Mononuclear cell (primary cell): ENCODE measurements around the gene GPR135. TPM values are rescaled to one million over a fixed set of nuclear protein-coding genes. Genes with fewer than 3 reads are reported as not detected.
"Not testable (repeated sequence)": the region's sequence is repeated elsewhere in the genome, so short reads cannot be mapped to it uniquely, and the experiment has no call there.

ENCODE experiments used
- H3K27me3 ChIP-seq: 2 replicates; pipeline ENCODE4 v1.6.0; 2011; ENCODE audit warnings: low read length, control low read depth; ENCODE audit not compliant: insufficient read depth
- H3K4me1 ChIP-seq: 2 replicates; pipeline ENCODE4 v1.5.1; 2011; ENCODE audit warnings: mild to moderate bottlenecking, low read length, control low read depth; ENCODE audit not compliant: insufficient read depth
- H3K4me3 ChIP-seq: 2 replicates; pipeline ENCODE4 v1.5.1; 2011; ENCODE audit warnings: mild to moderate bottlenecking, low read length, moderate library complexity
- H3K9me3 ChIP-seq: 2 replicates; pipeline ENCODE4 v1.5.1; 2011; ENCODE audit warnings: low read depth, mild to moderate bottlenecking, control low read depth, low read length
- total RNA-seq: library from RNA; depleted of rRNA; stranded (reverse); fragments of >200 nt; gene quantifications from one replicate; pipeline ENCODE4 v1.2.3, GENCODE V29; 2012

Gene GPR135
- total RNA-seq, 1 donor: 0.63 TPM

- Histone ChIP-seq H3K9me3 (no peaks in the 10 kb centered on the region), H3K4me1 (no peaks in the 10 kb centered on the region), H3K27me3 (no peaks in the 10 kb centered on the region)
Measured at GRCh38 chr14:59451849-59452248, 13.3 kb downstream of the GPR135 start.

GRCh38 chr14:59450716-59451115, 14.5 kb downstream of the GPR135 start:
- Histone ChIP-seq H3K27me3 (no peaks in the 10 kb centered on the region), H3K4me3 (no peak overlapping the region), H3K9me3 (no peaks in the 10 kb centered on the region), H3K4me1 (no peaks in the 10 kb centered on the region)

More at GRCh38 chr14:59451849-59452248, 13.3 kb downstream of the GPR135 start:
- H3K4me3 ChIP-seq: no peak overlapping the region

GRCh38 chr14:59448673-59449072, 16.5 kb downstream of the GPR135 start:
- not testable (repeated sequence) for H3K27me3 ChIP-seq, H3K4me1 ChIP-seq, H3K4me3 ChIP-seq

GRCh38 chr14:59439256-59439965, 25.8 kb downstream of the GPR135 start:
- Histone ChIP-seq H3K4me1 (peaks cover 4% of the 10 kb centered on the region), H3K27me3 (no peaks in the 10 kb centered on the region), H3K9me3 (no peaks in the 10 kb centered on the region), H3K4me3 (no peak overlapping the region)

More at GRCh38 chr14:59448673-59449072, 16.5 kb downstream of the GPR135 start:
- H3K9me3 ChIP-seq: not testable (repeated sequence)

GRCh38 chr14:59438195-59438647, 27.0 kb downstream of the GPR135 start:
- H3K27me3 ChIP-seq: no peaks in the 10 kb centered on the region
- H3K9me3 ChIP-seq: no peaks in the 10 kb centered on the region
- peaks cover 4% of the 10 kb centered on the region for H3K4me1 ChIP-seq
- H3K4me3 ChIP-seq: no peak overlapping the region

- Histone ChIP-seq H3K27me3 (no peaks in the 10 kb centered on the region), H3K4me3 (no peak overlapping the region), H3K4me1 (peaks cover 4% of the 10 kb centered on the region), H3K9me3 (no peaks in the 10 kb centered on the region)
Measured at GRCh38 chr14:59435987-59436386, 29.2 kb downstream of the GPR135 start.

- peaks cover 4% of the 10 kb centered on the region for H3K4me1 ChIP-seq
- no peak overlapping the region for H3K4me3 ChIP-seq
- H3K27me3 ChIP-seq: no peaks in the 10 kb centered on the region
- H3K9me3 ChIP-seq: no peaks in the 10 kb centered on the region
Measured at GRCh38 chr14:59435101-59435500, 30.1 kb downstream of the GPR135 start.

GRCh38 chr14:59429790-59430189, 35.4 kb downstream of the GPR135 start:
- H3K4me1 ChIP-seq: peaks cover 23% of the 10 kb centered on the region
- H3K4me3 ChIP-seq: no peak overlapping the region
- H3K9me3 ChIP-seq: no peaks in the 10 kb centered on the region
- H3K27me3 ChIP-seq: no peaks in the 10 kb centered on the region

GRCh38 chr14:59428581-59429012, 36.6 kb downstream of the GPR135 start:
- Histone ChIP-seq H3K4me1 (peaks cover 23% of the 10 kb centered on the region), H3K27me3 (no peaks in the 10 kb centered on the region), H3K4me3 (no peak overlapping the region), H3K9me3 (no peaks in the 10 kb centered on the region)

GRCh38 chr14:59427653-59428580, 37.3 kb downstream of the GPR135 start:
- H3K27me3 ChIP-seq: no peaks in the 10 kb centered on the region
- peaks cover 23% of the 10 kb centered on the region for H3K4me1 ChIP-seq
- H3K4me3 ChIP-seq: no peak overlapping the region
- no peaks in the 10 kb centered on the region for H3K9me3 ChIP-seq

GRCh38 chr14:59425322-59425935, 39.8 kb downstream of the GPR135 start:
- Histone ChIP-seq H3K4me1 (peaks cover 29% of the 10 kb centered on the region), H3K4me3 (no peak overlapping the region), H3K27me3 (no peaks in the 10 kb centered on the region), H3K9me3 (no peaks in the 10 kb centered on the region)

- Histone ChIP-seq H3K4me1 (peaks cover 29% of the 10 kb centered on the region), H3K27me3 (no peaks in the 10 kb centered on the region), H3K4me3 (no peak overlapping the region), H3K9me3 (no peaks in the 10 kb centered on the region)
Measured at GRCh38 chr14:59424341-59425071, 40.7 kb downstream of the GPR135 start.

- Histone ChIP-seq H3K4me1 (peaks cover 24% of the 10 kb centered on the region), H3K4me3 (no peak overlapping the region), H3K9me3 (no peaks in the 10 kb centered on the region), H3K27me3 (no peaks in the 10 kb centered on the region)
Measured at GRCh38 chr14:59422069-59422881, 42.9 kb downstream of the GPR135 start.

- H3K9me3 ChIP-seq: no peaks in the 10 kb centered on the region
- H3K4me3 ChIP-seq: no peak overlapping the region
- peaks cover 6% of the 10 kb centered on the region for H3K4me1 ChIP-seq
- H3K27me3 ChIP-seq: no peaks in the 10 kb centered on the region
Measured at GRCh38 chr14:59419303-59419702, 45.9 kb downstream of the GPR135 start.
